Measurements from ENCODE around the gene CDC45. TPM values are rescaled to one million over a fixed set of nuclear protein-coding genes. Genes with fewer than 3 reads are reported as not detected.

The CDC45 gene
- total and polyA plus RNA-seq, 2 of the 13 experiments (the other 11 are each of a cell fraction or from before 2014, with no cell fraction given) = 14.4 to 36.3 TPM

GRCh38 chr22:19526702-19527111 is 47.0 kb downstream of the CDC45 start:
- Histone ChIP-seq H3K79me2 (ENCODE audit: insufficient read depth, low read length) (no peaks in the 10 kb centered on the region), H2AFZ (ENCODE audit: low read length) (no peak overlapping the region), H3K4me3 (replicated peaks in 1 of 3; ENCODE audit: insufficient read depth in 1 of 3, low read depth in 2 of 3, low read length in 3 of 3) (no peak overlapping the region), H4K20me1 (ENCODE audit: insufficient read depth, low read length) (no peaks in the 10 kb centered on the region), H3K9me3 (ENCODE audit: low read length) (no peaks in the 10 kb centered on the region), H3K4me2 (ENCODE audit: low read depth, low read length) (no peak overlapping the region), H3K27me3 (ENCODE audit: control insufficient read depth in 1 of 2, insufficient read depth in 2 of 2, low read length in 2 of 2) (peaks cover 0 to 18% of the 10 kb centered on the region in 2 experiments; a peak in 1 of 5 replicates), H3K36me3 (replicated peaks in 1 of 2; ENCODE audit: control insufficient read depth in 1 of 2, insufficient read depth in 2 of 2, low read length in 2 of 2) (no peaks in the 10 kb centered on the region), H3K9ac (ENCODE audit: insufficient read depth, low read depth, low read length) (no peak overlapping the region), H3K27ac (ENCODE audit: extremely low read length, insufficient read depth, low read length) (no peak overlapping the region), H3K4me1 (ENCODE audit: insufficient read depth, low read length) (no peaks in the 10 kb centered on the region)
- DNase-seq (ENCODE audit: low spot score) (no peak), ATAC-seq (peak; percentile 29), FAIRE-seq (no peak)
- POLR2A ChIA-PET = no interaction called here
- BruUV-seq (replicated peaks) = no TSS peak
- in situ Hi-C loops (cut with HindIII; ENCODE audit: extremely low pct_ligation_motif_present, low pct_unique_long_range_greater_than_20kb) = no loop called here
- intact Hi-C loops (cut with micrococcal nuclease; ENCODE audit: unreplicated experiment) = no loop called here
- TF ChIP-seq NONO (IDR thresholded peaks at IDR 0.05) = no peak
- TF ChIP-seq NONO (CRISPR knock-in tag; conservative IDR thresholded peaks at IDR 0.05) = 0 out of 2 replicates have a peak, but pooled peaks have one; percentile 19
- TF ChIP-seq CEBPZ (IDR thresholded peaks at IDR 0.05; ENCODE audit: low read length) = no peak
- CTCF ChIA-PET (ENCODE audit: low intra/inter-chr PET ratio, low total read pairs) = no interaction called here
- 10% methylated on average over 3 of the region's 7 CpGs for WGBS (ENCODE audit: low lambda C conversion rate)

GRCh38 chr22:19527321-19527721 is 47.6 kb downstream of the CDC45 start:
- intact Hi-C loops (cut with micrococcal nuclease; ENCODE audit: unreplicated experiment) = no loop called here
- POLR2A ChIA-PET = no interaction called here
- Histone ChIP-seq H2AFZ (ENCODE audit: low read length) (no peak overlapping the region), H3K4me3 (replicated peaks in 1 of 3; ENCODE audit: insufficient read depth in 1 of 3, low read depth in 2 of 3, low read length in 3 of 3) (no peak overlapping the region), H4K20me1 (ENCODE audit: insufficient read depth, low read length) (no peaks in the 10 kb centered on the region), H3K36me3 (replicated peaks in 1 of 2; ENCODE audit: control insufficient read depth in 1 of 2, insufficient read depth in 2 of 2, low read length in 2 of 2) (no peaks in the 10 kb centered on the region), H3K9ac (ENCODE audit: insufficient read depth, low read depth, low read length) (no peak overlapping the region), H3K27ac (ENCODE audit: extremely low read length, insufficient read depth, low read length) (no peak overlapping the region), H3K4me2 (ENCODE audit: low read depth, low read length) (no peak overlapping the region), H3K79me2 (ENCODE audit: insufficient read depth, low read length) (no peaks in the 10 kb centered on the region), H3K27me3 (ENCODE audit: control insufficient read depth in 1 of 2, insufficient read depth in 2 of 2, low read length in 2 of 2) (peaks cover 0 to 18% of the 10 kb centered on the region in 2 experiments; a peak in 1 of 5 replicates), H3K4me1 (ENCODE audit: insufficient read depth, low read length) (no peaks in the 10 kb centered on the region), H3K9me3 (ENCODE audit: low read length) (no peaks in the 10 kb centered on the region)
- DNase-seq (ENCODE audit: low spot score) (no peak), FAIRE-seq (no peak), ATAC-seq (peak; percentile 39)
- WGBS (ENCODE audit: low lambda C conversion rate) = 14% methylated on average over 5 of the region's 5 CpGs
- in situ Hi-C loops (cut with HindIII; ENCODE audit: extremely low pct_ligation_motif_present, low pct_unique_long_range_greater_than_20kb) = no loop called here
- BruUV-seq (replicated peaks) = no TSS peak
- CTCF ChIA-PET (ENCODE audit: low intra/inter-chr PET ratio, low total read pairs) = no interaction called here
- TF ChIP-seq ZNF749 (CRISPR knock-in tag; IDR thresholded peaks at IDR 0.05; ENCODE audit: borderline replicate concordance) = no peak
- no peak for TF ChIP-seq ZNF225 (CRISPR knock-in tag; IDR thresholded peaks at IDR 0.05)
- no peak for TF ChIP-seq PAWR (CRISPR knock-in tag; IDR thresholded peaks at IDR 0.05; ENCODE audit: borderline replicate concordance)
- no peak for TF ChIP-seq BCL6 (CRISPR knock-in tag; IDR thresholded peaks at IDR 0.05)
- no peak for TF ChIP-seq ZNF451 (CRISPR knock-in tag; IDR thresholded peaks at IDR 0.05)

Measured in HepG2 (cell line).